Chondrocyte (in vitro differentiated cells): ENCODE data around the gene RPS2. TPM values are rescaled to one million over a fixed set of nuclear protein-coding genes. Genes with fewer than 3 reads are reported as not detected.

Experiments used
- DNase-seq: peaks from one replicate; pipeline ENCODE4 v3.0.0; 2021; ENCODE audit warnings: mixed read lengths, low spot score
- H3K27ac Mint-ChIP-seq: one replicate; pipeline ENCODE4 v1.8.0; 2021; ENCODE audit warnings: mild to moderate bottlenecking, moderate library complexity, mixed read lengths; ENCODE audit not compliant: unreplicated experiment
- H3K27me3 Mint-ChIP-seq: 2 replicates; pipeline ENCODE4 v1.8.0; 2021; ENCODE audit warnings: low read depth, mixed read lengths
- H3K36me3 Mint-ChIP-seq: 2 replicates; pipeline ENCODE4 v1.8.0; 2021; ENCODE audit warnings: low read depth, mixed read lengths
- H3K4me1 Mint-ChIP-seq: 2 replicates; pipeline ENCODE4 v1.8.0; 2021; ENCODE audit warnings: low read depth, mild to moderate bottlenecking, mixed read lengths
- H3K4me3 Mint-ChIP-seq: one replicate; pipeline ENCODE4 v1.8.0; 2021; ENCODE audit warnings: mild to moderate bottlenecking, moderate library complexity, mixed read lengths; ENCODE audit not compliant: unreplicated experiment
- H3K9me3 Mint-ChIP-seq: 2 replicates; pipeline ENCODE4 v1.8.0; 2021; ENCODE audit warnings: low read depth, mixed read lengths
- CTCF ChIP-seq: fragments of 200-600 bp; sonication (generic); IDR thresholded peaks from 2 replicates; pipeline ENCODE4 v1.5.0; 2021; ENCODE audit warnings: antibody characterized with exemption, mild to moderate bottlenecking, moderate library complexity
- total RNA-seq: library from RNA; stranded (reverse); gene quantifications from 3 replicates; pipeline ENCODE4 v1.2.1, GENCODE V29; 2021

The RPS2 gene
- total RNA-seq, 1 donor from 2014 or later = 1,662 TPM

GRCh38 chr16:1938910-1939309 is 25.7 kb downstream of the RPS2 start:
- Mint-ChIP-seq H3K9me3 (no peaks in the 10 kb centered on the region), H3K27me3 (no peaks in the 10 kb centered on the region), H3K4me1 (peaks cover 20% of the 10 kb centered on the region), H3K4me3 (no peak overlapping the region), H3K27ac (no peak overlapping the region), H3K36me3 (peaks cover 10% of the 10 kb centered on the region)
- TF ChIP-seq CTCF = no peak
- DNase-seq = no peak

DNA sequence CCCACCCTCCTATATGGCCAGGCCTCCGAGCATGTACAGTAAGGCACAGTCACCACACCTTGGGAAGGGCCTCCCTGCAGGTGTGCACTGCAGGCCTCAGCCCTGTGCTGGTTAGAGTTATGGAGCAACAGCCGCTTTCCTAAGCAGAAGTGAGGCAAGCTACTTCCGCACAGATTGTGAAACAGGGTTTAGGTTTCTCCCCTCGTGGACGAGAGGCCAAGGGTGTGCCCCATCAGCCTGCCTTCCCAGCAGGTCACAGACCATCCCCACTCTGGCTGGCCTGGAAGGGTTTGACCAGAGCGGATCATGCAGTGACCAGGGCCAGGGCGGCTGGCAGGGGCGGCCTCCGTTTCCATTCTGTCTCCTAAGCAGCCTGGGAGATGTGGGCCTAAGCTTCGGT is 26.3 kb downstream of the RPS2 start:
- no peak for DNase-seq
- no peak for TF ChIP-seq CTCF
- Mint-ChIP-seq H3K9me3 (no peaks in the 10 kb centered on the region), H3K4me3 (no peak overlapping the region), H3K27me3 (no peaks in the 10 kb centered on the region), H3K36me3 (peaks cover 10% of the 10 kb centered on the region), H3K4me1 (peaks cover 15% of the 10 kb centered on the region), H3K27ac (no peak overlapping the region)

DNA sequence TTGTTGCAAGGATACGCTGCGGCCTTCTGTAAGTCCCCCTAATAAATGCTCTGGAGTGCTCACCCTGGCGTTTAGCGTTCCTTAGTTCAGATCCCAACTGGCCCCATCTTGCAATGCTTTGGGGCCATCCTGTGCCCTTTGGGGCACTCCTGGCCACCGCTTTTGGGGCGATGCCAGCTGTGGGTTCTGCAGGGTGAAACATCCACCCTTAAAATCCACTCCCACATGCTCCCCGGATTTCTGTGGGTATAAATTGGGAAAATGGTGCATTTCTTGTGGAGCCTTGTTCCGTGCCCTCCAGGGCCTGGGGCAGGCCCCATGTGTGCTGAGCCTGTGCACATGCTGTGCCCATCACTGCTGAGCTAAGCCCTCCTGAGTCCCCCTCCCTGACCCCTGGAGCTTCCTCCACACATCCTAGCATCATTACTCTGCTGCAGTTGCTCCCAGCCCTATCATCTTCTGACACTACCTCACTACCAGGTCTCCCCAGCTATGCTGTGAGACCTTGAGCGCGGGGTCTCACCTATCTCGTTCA is 27.6 kb downstream of the RPS2 start:
- Mint-ChIP-seq H3K36me3 (peaks cover 10% of the 10 kb centered on the region), H3K27ac (no peak overlapping the region), H3K4me1 (peaks cover 8% of the 10 kb centered on the region), H3K27me3 (no peaks in the 10 kb centered on the region), H3K9me3 (no peaks in the 10 kb centered on the region), H3K4me3 (no peak overlapping the region)
- no peak for TF ChIP-seq CTCF
- DNase-seq = no peak

DNA sequence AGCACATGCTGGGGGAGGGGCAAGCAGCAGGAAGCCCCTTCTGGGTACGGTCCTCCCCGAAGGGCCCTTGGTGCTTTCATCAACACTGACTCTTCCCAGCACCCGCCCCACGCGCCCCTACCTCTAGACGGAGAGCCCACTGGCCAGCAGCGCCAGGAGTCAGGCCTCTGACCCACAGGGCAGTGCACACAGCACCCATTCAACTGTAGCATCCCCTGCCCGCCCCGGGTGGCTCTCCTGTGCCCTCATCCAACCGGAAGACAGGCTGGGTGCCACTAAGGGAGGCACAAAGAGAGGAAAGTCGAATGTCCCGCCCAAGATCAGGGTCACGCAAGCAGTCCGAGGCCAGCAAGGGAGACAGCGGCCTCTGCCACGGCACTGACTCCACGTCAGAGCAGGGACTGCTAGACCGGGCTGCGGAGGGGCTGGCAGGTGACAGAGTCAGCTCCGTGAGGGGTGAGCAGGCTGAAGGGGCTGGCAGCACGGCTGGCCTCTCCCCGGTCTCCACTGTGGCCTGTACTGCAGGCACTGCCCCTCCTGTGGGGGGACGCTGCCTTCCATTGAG is 31.4 kb downstream of the RPS2 start:
- H3K27me3 Mint-ChIP-seq = no peaks in the 10 kb centered on the region
- H3K27ac Mint-ChIP-seq = no peak overlapping the region
- peak; percentile 87 for DNase-seq
- H3K9me3 Mint-ChIP-seq = no peaks in the 10 kb centered on the region
- no peak overlapping the region for H3K4me3 Mint-ChIP-seq
- H3K36me3 Mint-ChIP-seq = peaks cover 5% of the 10 kb centered on the region
- H3K4me1 Mint-ChIP-seq = peaks cover 3% of the 10 kb centered on the region
- TF ChIP-seq CTCF = no peak

DNA sequence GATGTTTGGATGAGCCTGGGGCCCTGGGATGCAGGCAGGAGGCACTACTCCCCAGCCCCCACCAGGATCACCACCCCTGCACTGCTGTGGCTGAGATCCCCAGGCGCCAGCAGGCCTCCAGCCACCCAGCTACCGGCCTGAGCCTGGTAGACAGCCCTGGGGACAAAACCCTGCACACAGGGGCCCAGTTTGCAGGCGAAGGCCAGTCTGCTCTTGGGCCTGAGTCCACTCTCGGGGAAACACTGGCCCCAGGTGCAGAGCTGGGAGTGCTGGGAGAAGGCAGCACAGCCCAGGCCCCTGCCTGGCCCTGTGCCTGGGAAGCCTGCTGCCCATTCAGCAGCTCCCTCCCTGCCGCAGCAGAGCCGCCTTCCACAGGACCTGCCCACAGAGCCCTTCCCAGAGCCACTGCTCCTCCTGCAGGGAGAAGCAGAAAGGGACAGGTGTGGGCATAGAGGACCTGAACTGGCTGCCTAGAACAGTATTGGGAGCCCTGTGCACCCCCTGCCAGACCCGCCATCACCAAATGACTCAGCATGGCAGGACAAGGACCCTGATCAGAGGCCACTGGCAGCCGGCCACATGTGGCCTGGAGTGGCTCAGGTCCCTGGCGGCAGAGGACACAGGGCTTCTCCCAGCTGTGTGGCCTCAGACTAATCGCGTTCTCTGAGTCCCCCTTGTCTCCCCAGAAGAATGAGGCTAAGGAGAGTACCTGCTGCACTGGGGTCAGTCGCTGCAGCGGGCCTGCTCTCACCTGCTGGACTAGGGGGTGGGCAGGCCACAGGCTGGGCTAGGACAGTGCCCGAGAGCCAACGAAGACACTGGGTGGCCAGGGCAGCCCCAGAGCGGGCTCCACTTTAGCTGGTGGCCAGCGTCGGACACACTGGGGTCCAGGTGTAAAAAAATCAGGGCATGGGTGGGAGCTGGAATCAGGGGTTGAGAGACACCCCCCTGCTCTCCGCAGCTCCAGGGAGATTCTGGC is 32.3 kb downstream of the RPS2 start:
- H3K9me3 Mint-ChIP-seq = no peaks in the 10 kb centered on the region
- H3K4me1 Mint-ChIP-seq = peaks cover 3% of the 10 kb centered on the region
- no peak overlapping the region for H3K4me3 Mint-ChIP-seq
- peak; percentile 47 for TF ChIP-seq CTCF
- no peak overlapping the region for H3K27ac Mint-ChIP-seq
- H3K36me3 Mint-ChIP-seq = peaks cover 3% of the 10 kb centered on the region
- peak; percentile 81 for DNase-seq
- H3K27me3 Mint-ChIP-seq = no peaks in the 10 kb centered on the region
